Kidney epithelial cell (primary cell): ENCODE data around the gene UQCC2. TPM values are rescaled to one million over a fixed set of nuclear protein-coding genes. Genes with fewer than 3 reads are reported as not detected.

Experiments used
- DNase-seq: peaks from one replicate; pipeline ENCODE4 v3.0.0-alpha.2; 2010; ENCODE audit warnings: low read depth
- H3K27me3 ChIP-seq: 2 replicates; pipeline ENCODE4 v1.6.0; 2011; ENCODE audit warnings: low read length; ENCODE audit not compliant: control insufficient read depth, insufficient read depth
- H3K36me3 ChIP-seq: 2 replicates; pipeline ENCODE4 v1.5.1; 2011; ENCODE audit warnings: low read length; ENCODE audit not compliant: control insufficient read depth, insufficient read depth
- H3K4me3 ChIP-seq: 2 replicates; pipeline ENCODE4 v1.5.1; 2011; ENCODE audit warnings: low read depth, mild to moderate bottlenecking, control low read depth, low read length
- CTCF ChIP-seq: IDR thresholded peaks from 2 replicates; pipeline ENCODE4 v1.5.1; 2011; ENCODE audit warnings: mild to moderate bottlenecking, moderate library complexity, low read length, control low read depth, inconsistent platforms; ENCODE audit not compliant: insufficient read depth, poor library complexity, severe bottlenecking
- total RNA-seq: library from RNA; depleted of rRNA; stranded (reverse); fragments of >200 nt; gene quantifications from 2 replicates; pipeline ENCODE4 v1.2.3, GENCODE V29; 2015

Gene UQCC2
- total RNA-seq, 1 donor from 2014 or later, result 38.4 TPM

- no peak for TF ChIP-seq CTCF
- H3K27me3 ChIP-seq, result no peaks in the 10 kb centered on the region
- DNase-seq, result no peak
- no peak overlapping the region for H3K4me3 ChIP-seq
- H3K36me3 ChIP-seq, result no peaks in the 10 kb centered on the region
Measured at GRCh38 chr6:33750244-33750991, 38.9 kb upstream of the UQCC2 start.

- no peak for DNase-seq
- no peak for TF ChIP-seq CTCF
- Histone ChIP-seq H3K4me3 (no peak overlapping the region), H3K27me3 (no peaks in the 10 kb centered on the region), H3K36me3 (no peaks in the 10 kb centered on the region)
Measured at GRCh38 chr6:33749401-33749800, 37.9 kb upstream of the UQCC2 start.

GRCh38 chr6:33748841-33749240, 37.3 kb upstream of the UQCC2 start:
- no peak for TF ChIP-seq CTCF
- H3K4me3 ChIP-seq, result no peak overlapping the region
- no peaks in the 10 kb centered on the region for H3K36me3 ChIP-seq
- DNase-seq, result no peak
- no peaks in the 10 kb centered on the region for H3K27me3 ChIP-seq

- Histone ChIP-seq H3K36me3 (no peaks in the 10 kb centered on the region), H3K4me3 (no peak overlapping the region)
- no peak for TF ChIP-seq CTCF
Measured at GRCh38 chr6:33747823-33748222, 36.3 kb upstream of the UQCC2 start.

GRCh38 chr6:33746651-33747100, 35.2 kb upstream of the UQCC2 start, which contains the start of gene IP6K3:
Gene IP6K3 (minus strand): TSS chr6:33746905. CDS start chr6:33735476, 11,429 bp downstream.
- peak within 1 kb of the TSS; percentile 15 for H3K4me3 ChIP-seq
- no peak for DNase-seq
- H3K36me3 ChIP-seq, result no peaks in the 10 kb centered on the region
- peaks cover 2% of the 10 kb centered on the region for H3K27me3 ChIP-seq
- no peak for TF ChIP-seq CTCF

More at GRCh38 chr6:33747823-33748222, 36.3 kb upstream of the UQCC2 start:
- peaks cover under 1% of the 10 kb centered on the region for H3K27me3 ChIP-seq
- DNase-seq, result no peak

GRCh38 chr6:33746036-33746600, 34.6 kb upstream of the UQCC2 start:
- peak; percentile 6 for TF ChIP-seq CTCF
- DNase-seq, result no peak
- Histone ChIP-seq H3K4me3 (peak overlapping the region; percentile 15), H3K36me3 (no peaks in the 10 kb centered on the region), H3K27me3 (peaks cover 2% of the 10 kb centered on the region)
